ENCODE results near the gene MEGF11.

- TF ChIP-seq CTCF (IDR thresholded peaks at IDR 0.05 in 2 of 3, conservative IDR thresholded peaks at IDR 0.05 in 1 of 3; ENCODE audit: borderline replicate concordance in 1 of 3, insufficient read depth in 1 of 3, low read depth in 2 of 3, low read length in 2 of 3) = no peak
- no peak for TF ChIP-seq EZH2 (IDR thresholded peaks at IDR 0.05)
- no peak for TF ChIP-seq ZFX (IDR thresholded peaks at IDR 0.05)
- no peak for TF ChIP-seq POLR2AphosphoS5 (IDR thresholded peaks at IDR 0.05; ENCODE audit: low read depth, low read length)
- TF ChIP-seq POLR2A (IDR thresholded peaks at IDR 0.05; ENCODE audit: borderline replicate concordance, extremely low read depth, insufficient read depth, insufficient read length) = no peak
- no peak for TF ChIP-seq SIN3A (IDR thresholded peaks at IDR 0.05; ENCODE audit: low read depth)
- TF ChIP-seq CEBPB (IDR thresholded peaks at IDR 0.05; ENCODE audit: low read depth) = no peak
- TF ChIP-seq YY1 (IDR thresholded peaks at IDR 0.05; ENCODE audit: extremely low read depth, insufficient replicate concordance, low read depth, low read length) = no peak
- TF ChIP-seq EZH2phosphoT487 (IDR thresholded peaks at IDR 0.05; ENCODE audit: borderline replicate concordance) = no peak
- TF ChIP-seq MAX (IDR thresholded peaks at IDR 0.05) = no peak
- TF ChIP-seq FOSL1 (IDR thresholded peaks at IDR 0.05; ENCODE audit: low read depth) = no peak
- no peak for TF ChIP-seq JUND (IDR thresholded peaks at IDR 0.05)
- no peak for TF ChIP-seq CBX3 (IDR thresholded peaks at IDR 0.05; ENCODE audit: low read depth)
Measured at GRCh38 chr15:66057089-66057488, 196.5 kb downstream of the MEGF11 start.
